HepG2 (cell line): ENCODE results near the gene ARHGEF40. TPM values are rescaled to one million over a fixed set of nuclear protein-coding genes. Genes with fewer than 3 reads are reported as not detected.

Experiments
- ATF4 ChIP-seq, 2 experiments: fragments of 450-650 bp in 1 of 2; sonication (generic) in 1 of 2; formaldehyde crosslinking; IDR thresholded peaks; 2 replicates each; pipeline versions ENCODE4 v1.5.0 to v1.8.0; 2020 to 2022; ENCODE audit warnings: mild to moderate bottlenecking in 1 of 2, missing genetic modification reagents in 1 of 2
- CCAR2 ChIP-seq: fragments of 200-400 bp; formaldehyde crosslinking; optimal IDR thresholded peaks from 2 replicates; pipeline ENCODE3; 2018; ENCODE audit warnings: low read depth, mild to moderate bottlenecking, low read length, moderate library complexity
- CEBPB ChIP-seq: IDR thresholded peaks from 2 replicates; pipeline ENCODE4 v1.6.1; 2011; ENCODE audit warnings: low read depth, low read length, improper control_type of control experiment, borderline replicate concordance
- DPF2 ChIP-seq: sonication (generic); formaldehyde crosslinking; IDR thresholded peaks from 2 replicates; pipeline ENCODE4 v1.4.0; 2020; ENCODE audit warnings: mild to moderate bottlenecking, low read depth, missing genetic modification reagents, borderline replicate concordance
- E2F5 ChIP-seq: sonication (generic); formaldehyde crosslinking; conservative IDR thresholded peaks from 2 replicates; pipeline ENCODE4 v1.4.0; 2020; ENCODE audit warnings: missing genetic modification reagents
- GFI1 ChIP-seq: sonication (generic); formaldehyde crosslinking; IDR thresholded peaks from 2 replicates; pipeline ENCODE4 v1.5.0; 2020; ENCODE audit warnings: missing genetic modification reagents, mild to moderate bottlenecking, borderline replicate concordance
- HNF4A ChIP-seq: sonication (generic); formaldehyde crosslinking; IDR thresholded peaks from 2 replicates; pipeline ENCODE4 v1.4.0; 2020; ENCODE audit warnings: missing genetic modification reagents
- KDM5B ChIP-seq: sonication (generic); formaldehyde crosslinking; IDR thresholded peaks from 2 replicates; pipeline ENCODE4 v1.4.0; 2020; ENCODE audit warnings: missing genetic modification reagents, mild to moderate bottlenecking, borderline replicate concordance
- KLF9 ChIP-seq: IDR thresholded peaks from 2 replicates; pipeline ENCODE4 v1.6.1; 2016; ENCODE audit warnings: low read depth
- MAF1 ChIP-seq: sonication (generic); formaldehyde crosslinking; IDR thresholded peaks from 2 replicates; pipeline ENCODE4 v1.5.0; 2020; ENCODE audit warnings: missing genetic modification reagents, borderline replicate concordance
- MBD4 ChIP-seq: IDR thresholded peaks from 2 replicates; pipeline ENCODE4 v1.6.1; 2012; ENCODE audit warnings: low read length, inconsistent platforms, borderline replicate concordance
- NCOR1 ChIP-seq: fragments of 200-600 bp; sonication (generic); IDR thresholded peaks from 2 replicates; pipeline ENCODE4 v1.7.0; 2017; ENCODE audit warnings: antibody characterized with exemption, low read length, borderline replicate concordance
- POLR2AphosphoS5 ChIP-seq: IDR thresholded peaks from 2 replicates; pipeline ENCODE4 v1.6.1; 2012; ENCODE audit warnings: low read depth, low read length
- RARG ChIP-seq: sonication (generic); formaldehyde crosslinking; IDR thresholded peaks from 2 replicates; pipeline ENCODE4 v1.4.0; 2020; ENCODE audit warnings: low read depth, mild to moderate bottlenecking, missing genetic modification reagents
- RBM39 ChIP-seq: fragments of 200-400 bp; formaldehyde crosslinking; IDR thresholded peaks from one replicate; pipeline ENCODE4 v1.6.1; 2018; ENCODE audit warnings: antibody characterized with exemption, mild to moderate bottlenecking, low read depth, low read length; ENCODE audit not compliant: poor library complexity, severe bottlenecking
- RERE ChIP-seq: IDR thresholded peaks from 2 replicates; pipeline ENCODE4 v1.6.1; 2016; ENCODE audit warnings: low read depth, missing genetic modification reagents, missing compliant biosample characterization
- SMAD1 ChIP-seq: sonication (generic); formaldehyde crosslinking; IDR thresholded peaks from 2 replicates; pipeline ENCODE4 v1.4.0; 2020; ENCODE audit warnings: missing genetic modification reagents, low read depth, mild to moderate bottlenecking, borderline replicate concordance
- SP2 ChIP-seq: sonication (generic); formaldehyde crosslinking; IDR thresholded peaks from 2 replicates; pipeline ENCODE4 v1.5.1; 2020; ENCODE audit warnings: mild to moderate bottlenecking, missing genetic modification reagents
- U2AF2 ChIP-seq: fragments of 200-400 bp; formaldehyde crosslinking; IDR thresholded peaks from 2 replicates; pipeline ENCODE4 v1.6.1; 2017; ENCODE audit warnings: low read depth, mild to moderate bottlenecking, low read length
- ZC3H4 ChIP-seq: sonication (generic); formaldehyde crosslinking; IDR thresholded peaks from 2 replicates; pipeline ENCODE4 v1.4.0; 2020; ENCODE audit warnings: missing genetic modification reagents, borderline replicate concordance
- ZMYM2 ChIP-seq: sonication (generic); formaldehyde crosslinking; IDR thresholded peaks from 2 replicates; pipeline ENCODE4 v1.8.0; 2022; ENCODE audit warnings: mild to moderate bottlenecking, missing genetic modification reagents
- ZNF543 ChIP-seq: sonication (generic); formaldehyde crosslinking; IDR thresholded peaks from 2 replicates; pipeline ENCODE4 v1.4.0; 2020; ENCODE audit warnings: mild to moderate bottlenecking, missing genetic modification reagents
- ZNF569 ChIP-seq: sonication (generic); formaldehyde crosslinking; IDR thresholded peaks from 2 replicates; pipeline ENCODE4 v1.5.0; 2020; ENCODE audit warnings: mild to moderate bottlenecking, missing genetic modification reagents, moderate library complexity, borderline replicate concordance
- ZNF605 ChIP-seq: sonication (generic); formaldehyde crosslinking; IDR thresholded peaks from 2 replicates; pipeline ENCODE4 v1.8.0; 2022; ENCODE audit warnings: mild to moderate bottlenecking, missing genetic modification reagents
- polyA plus RNA-seq, 8 experiments: library from polyadenylated mRNA; depleted of rRNA in 3 of 8; stranded (reverse) in 7 of 8; unstranded in 1 of 8; fragments of >200 nt; fragmentation: Illumina TruSeq in 4 of 8; extraction: Trizol in 4 of 8; gene quantifications; 2 replicates each; pipeline versions ENCODE4 v1.2.1 to v1.2.3, GENCODE V29; 2011 to 2016; ENCODE audit warnings: low read depth in 4 of 8, missing spikeins in 1 of 8, mixed read lengths in 1 of 8; ENCODE audit not compliant: insufficient read depth in 1 of 8
- total RNA-seq, 5 experiments: library from RNA; depleted of rRNA; stranded (reverse); fragments of >200 nt; fragmentation: Illumina TruSeq; extraction: Trizol; gene quantifications; 2 replicates each; pipeline ENCODE4 v1.2.3, GENCODE V29; 2016; ENCODE audit warnings: low read depth in 1 of 5

Gene ARHGEF40
- total and polyA plus RNA-seq, 2 of the 13 experiments (the other 11 are each of a cell fraction or from before 2014, with no cell fraction given): 28.1 to 78.1 TPM

GRCh38 chr14:21118933-21119332 is 48.8 kb downstream of the ARHGEF40 start (continued):
- no peak for TF ChIP-seq DPF2 (CRISPR knock-in tag)
- TF ChIP-seq SMAD1 (CRISPR knock-in tag): no peak
- TF ChIP-seq RARG (CRISPR knock-in tag): no peak
- no peak for TF ChIP-seq KDM5B (CRISPR knock-in tag)
- TF ChIP-seq GFI1 (CRISPR knock-in tag): no peak
- peak; percentile 81; the same call in 1 of the 2 replicates for TF ChIP-seq CEBPB
- TF ChIP-seq NCOR1: no peak
- peak; percentile 51; the same call in 1 of the 2 replicates for TF ChIP-seq HNF4A (CRISPR knock-in tag)
- TF ChIP-seq POLR2AphosphoS5: no peak
- no peak for TF ChIP-seq ZC3H4 (CRISPR knock-in tag)
- no peak for TF ChIP-seq U2AF2
- TF ChIP-seq MBD4: no peak
- no peak for TF ChIP-seq MAF1 (CRISPR knock-in tag)
- TF ChIP-seq RERE (CRISPR knock-in tag): no peak
- no peak for TF ChIP-seq ZNF569 (CRISPR knock-in tag)
- no peak for TF ChIP-seq CCAR2
- TF ChIP-seq RBM39: no peak
- no peak for TF ChIP-seq ATF4 (CRISPR knock-in tag; IDR thresholded peaks at IDR 0.05)
- no peak for TF ChIP-seq KLF9 (CRISPR knock-in tag)
- TF ChIP-seq SP2 (CRISPR knock-in tag): no peak
- no peak for TF ChIP-seq ZNF543 (CRISPR knock-in tag)
- no peak for TF ChIP-seq E2F5
- no peak for TF ChIP-seq ZMYM2
- TF ChIP-seq ZNF605: no peak
